H1 (cell line): ENCODE data around the gene HTR1B. TPM values are rescaled to one million over a fixed set of nuclear protein-coding genes. Genes with fewer than 3 reads are reported as not detected.
A peak's percentile ranks its signal among the peaks of the same experiment; 100 is the strongest.

Experiments
- CHD2 ChIP-seq: IDR thresholded peaks from 2 replicates; pipeline ENCODE4 v1.6.1; 2012; ENCODE audit warnings: low read length, improper control_type of control experiment
- RAD21 ChIP-seq, 2 experiments: IDR thresholded peaks in 1 of 2; conservative IDR thresholded peaks in 1 of 2; 2 replicates each; pipeline ENCODE4 v1.6.1; 2011; ENCODE audit warnings: low read depth in 2 of 2, low read length in 2 of 2, improper control_type of control experiment in 1 of 2, inconsistent platforms in 1 of 2, mild to moderate bottlenecking in 1 of 2, moderate library complexity in 1 of 2
- polyA plus RNA-seq, 7 experiments: library from polyadenylated mRNA; depleted of rRNA in 3 of 7; stranded (reverse) in 5 of 7; unstranded in 2 of 7; fragments of >200 nt in 5 of 7; fragments of 200-250 nt in 2 of 7; gene quantifications; 1 replicate in 5 of 7; 2 replicates in 1 of 7; 4 replicates in 1 of 7; pipeline versions ENCODE4 v1.2.1 to v1.2.3, GENCODE V29; 2011 to 2013; ENCODE audit warnings: missing spikeins in 2 of 7, mixed read lengths in 2 of 7
- total RNA-seq: library from RNA; stranded (reverse); fragmentation: NEBNext Ultra II Directional; extraction: Animal tissue kit (Norgen Biotek cat#: 25700); gene quantifications from 2 replicates; pipeline ENCODE4 v1.2.1, GENCODE V29; 2021

Gene HTR1B
- total and polyA plus RNA-seq, 2 of the 8 experiments (the other 6 are each of a cell fraction or from before 2014, with no cell fraction given), result 1.1 to 1.4 TPM

GRCh38 chr6:77466451-77467437 is 3.5 kb upstream of the HTR1B start (continued):
- TF ChIP-seq RAD21 (IDR thresholded peaks at IDR 0.05 in 1 of 2, conservative IDR thresholded peaks at IDR 0.05 in 1 of 2; ENCODE audit: low read depth in 2 of 2, low read length in 2 of 2), result peak in 1 of 2 experiments; percentile 27; a peak in 1 of 4 replicates
- TF ChIP-seq CHD2, result no peak
